Smooth muscle cell (in vitro differentiated cells): ENCODE results near the gene CD8B. TPM values are rescaled to one million over a fixed set of nuclear protein-coding genes. Genes with fewer than 3 reads are reported as not detected.

Experiments
- DNase-seq: peaks from one replicate; lab custom pipeline; 2025; ENCODE audit not compliant: unreplicated experiment; lab: John Stamatoyannopoulos, UW
- H2AFZ ChIP-seq: fragments of 200-600 bp; sonication (generic); 2 replicates; pipeline ENCODE4 v1.6.0; 2016; ENCODE audit warnings: antibody characterized with exemption, low read depth, mild to moderate bottlenecking
- H3F3A ChIP-seq: fragments of 200-600 bp; sonication (generic); 2 replicates; pipeline ENCODE4 v1.6.0; 2017; ENCODE audit warnings: antibody characterized with exemption, low read depth
- H3K27ac ChIP-seq: fragments of 200-600 bp; sonication (generic); 2 replicates; pipeline ENCODE4 v1.5.1; 2016; ENCODE audit warnings: low read depth, mild to moderate bottlenecking
- H3K27me3 ChIP-seq: fragments of 200-600 bp; sonication (generic); 2 replicates; pipeline ENCODE4 v1.6.1; 2016; ENCODE audit warnings: low read depth, mild to moderate bottlenecking
- H3K36me3 ChIP-seq: fragments of 200-600 bp; sonication (generic); 2 replicates; pipeline ENCODE4 v1.5.1; 2016; ENCODE audit warnings: low read depth
- H3K4me1 ChIP-seq: fragments of 200-600 bp; sonication (generic); 2 replicates; pipeline ENCODE4 v1.5.1; 2016; ENCODE audit warnings: low read depth
- H3K4me2 ChIP-seq: fragments of 200-600 bp; sonication (generic); 2 replicates; pipeline ENCODE4 v1.6.0; 2016; ENCODE audit warnings: mild to moderate bottlenecking
- H3K4me3 ChIP-seq: fragments of 200-600 bp; sonication (generic); 2 replicates; pipeline ENCODE4 v1.5.1; 2016; ENCODE audit warnings: mild to moderate bottlenecking
- H3K79me2 ChIP-seq: fragments of 200-600 bp; sonication (generic); 2 replicates; pipeline ENCODE4 v1.6.0; 2016; ENCODE audit warnings: low read depth, mild to moderate bottlenecking
- H3K9ac ChIP-seq: fragments of 200-600 bp; sonication (generic); 2 replicates; pipeline ENCODE4 v1.6.0; 2016; ENCODE audit warnings: low read depth
- H3K9me3 ChIP-seq: fragments of 200-600 bp; sonication (generic); replicated peaks from 2 replicates; pipeline ENCODE4 v1.5.1; 2016; ENCODE audit warnings: low read depth
- H4K20me1 ChIP-seq: fragments of 200-600 bp; sonication (generic); 2 replicates; pipeline ENCODE4 v1.6.0; 2016; ENCODE audit warnings: low read depth
- CTCF ChIP-seq: fragments of 200-600 bp; sonication (generic); IDR thresholded peaks from 2 replicates; pipeline ENCODE4 v1.5.1; 2017; ENCODE audit warnings: borderline replicate concordance, mild to moderate bottlenecking, antibody characterized with exemption; ENCODE audit not compliant: insufficient read depth, poor library complexity, severe bottlenecking
- WGBS: methylation state at CpG from one replicate; pipeline ENCODE4 v1.1.7; 2016; ENCODE audit warnings: low lambda C conversion rate; 5-methylcytosine and 5-hydroxymethylcytosine counted together
- polyA plus RNA-seq: library from polyadenylated mRNA; unstranded; fragments of >200 nt; fragmentation: Nextera tagmentation; extraction: Ambion mirVana; gene quantifications from 2 replicates; pipeline ENCODE4 v1.2.1, GENCODE V29; 2016
- total RNA-seq: library from RNA; depleted of rRNA; stranded (reverse); fragments of >200 nt; gene quantifications from 2 replicates; pipeline ENCODE4 v1.2.3, GENCODE V29; 2014

Gene CD8B
- total and polyA plus RNA-seq, 2 experiments from 2014 or later = not detected

- DNase-seq = no peak
Measured at GRCh38 chr2:86807468-86808275, 54.0 kb downstream of the CD8B start.

GRCh38 chr2:86807133-86807467 lies 54.6 kb downstream of the CD8B start:
- H2AFZ ChIP-seq = peak overlapping the region; percentile 94
- DNase-seq = no peak
- peaks cover 3% of the 10 kb centered on the region for H3K4me1 ChIP-seq
- no peak for TF ChIP-seq CTCF
- H3K9ac ChIP-seq = no peak overlapping the region
- H3K4me2 ChIP-seq = peak overlapping the region; percentile 90
- no peaks in the 10 kb centered on the region for H3K9me3 ChIP-seq
- H4K20me1 ChIP-seq = no peaks in the 10 kb centered on the region
- no peaks in the 10 kb centered on the region for H3K36me3 ChIP-seq
- no peaks in the 10 kb centered on the region for H3F3A ChIP-seq
- WGBS = 54% methylated on average over 11 of the region's 11 CpGs
- H3K27ac ChIP-seq = no peak overlapping the region
- no peaks in the 10 kb centered on the region for H3K79me2 ChIP-seq
- peak overlapping the region; percentile 61 for H3K4me3 ChIP-seq
- H3K27me3 ChIP-seq = peaks cover 4% of the 10 kb centered on the region

More at GRCh38 chr2:86807468-86808275, 54.0 kb downstream of the CD8B start:
- no peaks in the 10 kb centered on the region for H3K36me3 ChIP-seq
- H3K27me3 ChIP-seq = peaks cover 4% of the 10 kb centered on the region
- no peaks in the 10 kb centered on the region for H4K20me1 ChIP-seq
- no peak for TF ChIP-seq CTCF
- no peak overlapping the region for H3K9ac ChIP-seq
- no peak overlapping the region for H3K27ac ChIP-seq
- peak overlapping the region; percentile 90 for H3K4me2 ChIP-seq
- H3F3A ChIP-seq = no peaks in the 10 kb centered on the region
- peaks cover 3% of the 10 kb centered on the region for H3K4me1 ChIP-seq
- WGBS = 2% methylated on average over 50 of the region's 51 CpGs
- H3K79me2 ChIP-seq = no peaks in the 10 kb centered on the region
- H3K9me3 ChIP-seq = no peaks in the 10 kb centered on the region
- peak overlapping the region; percentile 61 for H3K4me3 ChIP-seq
- peak overlapping the region; percentile 94 for H2AFZ ChIP-seq

GRCh38 chr2:86806059-86806857 lies 55.4 kb downstream of the CD8B start:
- Histone ChIP-seq H3K36me3 (no peaks in the 10 kb centered on the region), H3K4me1 (peaks cover 3% of the 10 kb centered on the region), H3K4me2 (no peak overlapping the region), H3K79me2 (no peaks in the 10 kb centered on the region), H3K4me3 (no peak overlapping the region), H4K20me1 (no peaks in the 10 kb centered on the region), H3K27ac (no peak overlapping the region), H3F3A (no peaks in the 10 kb centered on the region), H3K9me3 (no peaks in the 10 kb centered on the region), H2AFZ (no peak overlapping the region), H3K9ac (no peak overlapping the region), H3K27me3 (peaks cover 5% of the 10 kb centered on the region)
- TF ChIP-seq CTCF = no peak
- no peak for DNase-seq
- 82% methylated on average over 21 of the region's 21 CpGs for WGBS
